Activated naive CD8-positive, alpha-beta T cell treated with anti-CD3 and anti-CD28 coated beads for 36 hours (primary cell): ENCODE results near the gene RESP18. TPM values are rescaled to one million over a fixed set of nuclear protein-coding genes. Genes with fewer than 3 reads are reported as not detected.

Experiments
- DNase-seq: peaks from one replicate; pipeline ENCODE4 v3.0.0; 2021
- H3K27ac Mint-ChIP-seq: one replicate; pipeline ENCODE4 v1.8.0; 2022; ENCODE audit warnings: mild to moderate bottlenecking, moderate library complexity, mixed read lengths
- H3K27me3 Mint-ChIP-seq: one replicate; pipeline ENCODE4 v1.8.0; 2022; ENCODE audit warnings: mild to moderate bottlenecking, mixed read lengths
- H3K36me3 Mint-ChIP-seq: one replicate; pipeline ENCODE4 v1.8.0; 2021; ENCODE audit warnings: mild to moderate bottlenecking, mixed read lengths
- H3K4me1 Mint-ChIP-seq: one replicate; pipeline ENCODE4 v1.8.0; 2021; ENCODE audit warnings: mixed read lengths
- H3K4me3 Mint-ChIP-seq: one replicate; pipeline ENCODE4 v1.8.0; 2022; ENCODE audit warnings: mild to moderate bottlenecking, moderate library complexity, mixed read lengths
- H3K9me3 Mint-ChIP-seq: one replicate; pipeline ENCODE4 v1.8.0; 2022; ENCODE audit warnings: mixed read lengths
- total RNA-seq, 2 experiments: library from RNA; stranded (reverse); gene quantifications; one replicate each; pipeline ENCODE4 v1.2.3, GENCODE V29; 2021

The RESP18 gene
- not detected for total RNA-seq

DNA sequence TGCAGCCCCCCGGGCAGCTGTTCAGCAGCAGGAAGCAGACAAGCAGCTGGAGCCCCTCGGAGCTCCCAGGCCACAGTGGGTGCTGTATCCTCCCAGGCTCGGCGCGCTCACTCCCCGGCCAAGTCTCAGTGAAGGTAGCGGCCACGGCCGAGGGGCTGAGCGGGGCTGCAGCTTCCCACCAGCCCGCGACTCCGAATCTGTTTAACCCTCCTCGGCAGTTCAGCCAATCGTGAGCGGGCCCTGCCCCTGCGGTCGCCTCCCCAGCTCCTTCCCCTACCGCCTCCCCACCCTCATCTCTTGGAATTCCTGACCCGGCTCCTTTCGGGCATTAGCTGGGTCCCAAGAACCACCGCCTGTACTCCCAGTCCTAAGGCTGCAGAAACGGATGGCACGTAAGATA lies at the start of gene RESP18:
Gene RESP18, minus strand, starts transcription at position 203 of the 400 bp plus-strand sequence.
- no peak for DNase-seq
- H3K36me3 Mint-ChIP-seq: peaks cover 3% of the 10 kb centered on the region
- peaks cover 13% of the 10 kb centered on the region for H3K9me3 Mint-ChIP-seq
- H3K4me3 Mint-ChIP-seq: no peak within 1 kb of the TSS
- H3K4me1 Mint-ChIP-seq: peaks cover 2% of the 10 kb centered on the region
- H3K27me3 Mint-ChIP-seq: peaks cover 71% of the 10 kb centered on the region
- H3K27ac Mint-ChIP-seq: no peak within 1 kb of the TSS

DNA sequence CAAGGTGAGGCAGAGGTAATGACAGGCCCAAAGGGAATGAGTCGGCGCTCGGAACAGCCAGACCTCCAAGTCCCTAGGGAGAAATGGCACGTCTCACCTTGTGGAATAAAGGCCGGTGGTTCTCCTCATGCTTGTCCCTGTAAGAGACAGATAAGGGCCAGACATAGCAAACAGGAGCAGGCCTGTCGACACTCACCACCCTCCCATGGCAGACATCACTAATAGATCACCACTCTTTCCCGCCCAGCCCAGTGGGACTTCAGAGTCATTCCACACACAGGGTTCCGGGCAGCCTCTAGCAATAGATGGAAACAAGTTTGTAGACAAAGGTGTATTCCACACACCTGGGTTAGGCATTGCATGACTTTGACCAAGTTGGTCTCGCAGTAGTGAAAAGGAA lies 48.9 kb upstream of the RESP18 start:
- no peaks in the 10 kb centered on the region for H3K9me3 Mint-ChIP-seq
- H3K4me3 Mint-ChIP-seq: no peak overlapping the region
- H3K27ac Mint-ChIP-seq: no peak overlapping the region
- H3K36me3 Mint-ChIP-seq: peaks cover 21% of the 10 kb centered on the region
- H3K4me1 Mint-ChIP-seq: peaks cover 6% of the 10 kb centered on the region
- no peaks in the 10 kb centered on the region for H3K27me3 Mint-ChIP-seq
- DNase-seq: no peak

DNA sequence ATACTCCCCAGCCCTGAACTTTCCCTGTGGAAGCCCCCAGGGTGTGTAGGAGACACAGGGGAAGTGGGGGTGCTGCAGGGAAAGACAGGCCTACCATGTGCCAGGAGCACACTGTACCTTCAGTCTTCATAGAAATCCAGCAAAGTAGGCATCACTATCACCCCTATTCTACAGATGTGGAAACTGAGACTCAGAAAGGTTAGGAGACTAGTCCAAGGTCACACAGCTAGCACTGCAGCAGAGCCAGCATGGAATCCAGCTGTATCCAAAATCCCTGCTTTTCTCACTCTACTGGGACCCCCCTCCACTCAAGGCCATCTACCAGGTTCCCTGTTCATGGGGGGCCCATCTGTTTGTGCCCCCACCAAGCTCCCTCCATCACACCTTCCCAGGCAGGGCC lies 48.4 kb upstream of the RESP18 start:
- no peak for DNase-seq
- peaks cover 22% of the 10 kb centered on the region for H3K36me3 Mint-ChIP-seq
- no peaks in the 10 kb centered on the region for H3K27me3 Mint-ChIP-seq
- H3K27ac Mint-ChIP-seq: no peak overlapping the region
- no peaks in the 10 kb centered on the region for H3K9me3 Mint-ChIP-seq
- H3K4me3 Mint-ChIP-seq: no peak overlapping the region
- peaks cover 2% of the 10 kb centered on the region for H3K4me1 Mint-ChIP-seq

DNA sequence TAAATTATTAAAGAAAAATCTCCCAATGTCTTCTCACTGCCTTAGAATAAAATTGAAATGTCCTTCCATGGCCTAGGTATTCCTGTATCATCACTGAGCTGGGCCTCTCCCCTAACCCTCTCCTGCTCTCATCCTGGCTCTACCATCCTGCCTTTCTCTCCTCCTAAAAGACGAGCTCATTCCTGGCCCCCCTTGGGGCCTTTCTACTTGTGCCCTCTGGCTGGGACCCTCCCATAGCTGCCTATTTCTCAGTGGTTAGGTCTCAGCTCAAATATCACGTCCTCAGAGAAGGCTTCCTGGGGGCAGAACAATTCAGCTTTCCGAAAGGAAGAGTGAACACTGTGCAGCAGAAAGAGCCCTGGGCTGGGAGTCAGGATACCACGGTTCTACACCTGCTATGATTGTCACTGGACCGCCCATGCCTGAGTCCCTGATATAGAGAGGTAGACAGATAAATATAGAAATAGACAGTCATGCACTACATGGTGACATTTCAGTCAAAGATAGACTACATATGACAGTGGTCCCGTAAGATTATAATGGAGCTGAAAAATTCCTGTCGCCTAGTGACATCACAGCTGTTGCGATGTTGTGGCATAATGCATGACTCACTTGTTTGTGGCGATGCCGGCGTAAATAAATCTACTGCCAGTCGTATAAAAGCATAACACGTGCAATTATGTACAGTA lies 45.8 kb upstream of the RESP18 start:
- no peaks in the 10 kb centered on the region for H3K4me1 Mint-ChIP-seq
- no peak overlapping the region for H3K4me3 Mint-ChIP-seq
- H3K36me3 Mint-ChIP-seq: peaks cover 22% of the 10 kb centered on the region
- DNase-seq: no peak
- no peak overlapping the region for H3K27ac Mint-ChIP-seq
- H3K9me3 Mint-ChIP-seq: no peaks in the 10 kb centered on the region
- no peaks in the 10 kb centered on the region for H3K27me3 Mint-ChIP-seq

DNA sequence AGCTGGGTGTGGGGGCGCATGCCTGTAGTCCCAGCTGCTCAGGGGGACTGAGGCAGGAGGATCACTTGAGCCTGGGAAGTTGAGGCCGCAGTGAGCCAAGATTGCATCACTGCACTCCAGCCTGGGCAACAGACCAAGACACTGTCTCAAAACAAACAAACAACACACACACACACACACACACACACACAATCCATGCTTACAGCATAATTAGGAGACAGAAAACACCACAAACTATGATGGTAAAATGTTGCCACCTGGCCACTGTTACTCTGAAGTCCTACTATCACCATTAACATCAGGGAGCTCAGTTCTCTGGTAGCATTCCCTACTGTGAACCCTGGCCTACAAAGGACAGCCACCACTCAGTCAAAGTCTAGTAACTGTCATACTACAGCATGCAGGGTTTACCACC lies 36.9 kb upstream of the RESP18 start:
- Mint-ChIP-seq H3K27ac (no peak overlapping the region), H3K4me1 (no peaks in the 10 kb centered on the region), H3K9me3 (no peaks in the 10 kb centered on the region), H3K27me3 (no peaks in the 10 kb centered on the region), H3K36me3 (peaks cover 9% of the 10 kb centered on the region), H3K4me3 (no peak overlapping the region)
- DNase-seq: no peak

DNA sequence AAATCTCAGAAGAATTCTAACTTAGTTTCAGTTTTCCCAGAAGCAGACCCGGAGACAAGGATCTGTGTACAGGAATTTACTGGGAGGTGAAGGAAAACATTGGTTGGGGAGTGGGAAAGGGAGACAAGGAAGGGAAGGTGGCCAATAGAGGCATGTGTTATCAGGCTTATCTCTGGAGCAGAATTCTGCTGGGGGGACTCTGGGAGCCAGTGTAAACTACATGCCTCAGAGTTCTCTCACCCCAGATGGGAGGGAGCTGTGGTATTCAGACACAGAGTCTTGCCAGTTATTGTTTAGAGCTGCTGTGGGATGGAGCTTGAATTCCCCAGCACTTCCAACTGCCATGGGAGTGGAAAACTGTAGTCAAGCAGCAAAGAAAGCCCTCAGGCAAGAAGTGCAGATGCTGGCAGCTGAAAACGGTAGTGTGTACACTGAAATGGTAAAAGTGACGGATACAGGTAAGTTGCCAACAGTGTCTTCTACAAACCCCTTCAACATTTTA lies 36.2 kb upstream of the RESP18 start:
- no peak overlapping the region for H3K4me3 Mint-ChIP-seq

DNA sequence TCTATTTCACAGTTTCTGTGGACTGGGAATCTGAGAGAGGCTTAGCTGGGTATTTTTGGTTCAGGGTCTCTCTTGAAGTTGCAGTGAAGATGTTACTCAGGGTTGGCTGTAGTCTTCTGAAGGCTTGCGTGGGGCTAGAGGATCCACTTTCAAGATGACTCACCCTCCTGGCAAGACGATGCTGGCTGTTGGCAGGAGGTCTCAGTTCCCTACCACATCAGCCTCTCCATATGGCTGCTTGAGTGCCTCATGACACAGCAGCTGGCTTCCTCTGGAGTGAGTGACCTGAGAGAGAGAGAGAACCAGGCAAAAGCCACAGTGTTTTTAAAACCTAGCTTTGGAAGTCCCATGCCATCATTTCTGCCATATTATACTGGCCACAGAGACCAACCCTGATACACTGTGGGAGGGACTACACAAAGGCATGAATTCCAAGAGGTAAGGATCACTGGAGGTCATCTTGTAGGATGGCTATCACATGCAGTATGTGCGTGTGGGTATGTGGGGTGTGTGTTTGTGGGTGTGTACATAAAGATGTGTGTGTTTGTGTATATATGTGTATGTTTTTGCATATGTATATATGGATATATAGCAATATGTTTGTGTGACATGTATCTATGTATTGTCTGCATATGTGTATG lies 30.1 kb upstream of the RESP18 start:
- Mint-ChIP-seq H3K27me3 (peaks cover 23% of the 10 kb centered on the region), H3K27ac (no peak overlapping the region), H3K9me3 (no peaks in the 10 kb centered on the region), H3K4me1 (peaks cover 8% of the 10 kb centered on the region), H3K4me3 (no peak overlapping the region), H3K36me3 (no peaks in the 10 kb centered on the region)
- no peak for DNase-seq

More for the DNA sequence above, 36.2 kb upstream of the RESP18 start:
- H3K4me1 Mint-ChIP-seq: no peaks in the 10 kb centered on the region
- H3K27me3 Mint-ChIP-seq: no peaks in the 10 kb centered on the region
- no peaks in the 10 kb centered on the region for H3K9me3 Mint-ChIP-seq
- no peak for DNase-seq
- no peak overlapping the region for H3K27ac Mint-ChIP-seq
- H3K36me3 Mint-ChIP-seq: peaks cover 7% of the 10 kb centered on the region

DNA sequence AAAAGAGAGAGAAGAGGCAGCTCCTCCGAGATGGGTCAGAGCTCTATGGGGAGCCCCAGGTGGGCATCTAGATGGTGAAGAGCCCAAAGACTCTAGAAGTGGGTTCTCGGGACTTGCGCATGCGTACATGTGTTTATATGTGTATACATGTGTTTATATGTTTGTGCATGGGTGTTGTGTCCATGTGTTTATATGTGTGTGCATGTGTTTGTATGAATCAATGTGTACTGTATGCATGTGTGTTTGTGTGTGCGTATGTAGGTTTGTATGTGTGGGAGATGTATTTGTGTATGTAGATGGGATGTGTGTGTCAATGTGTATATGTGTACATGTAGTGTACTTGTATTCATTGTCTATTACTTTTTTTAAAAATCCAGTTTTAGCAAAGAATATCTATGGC lies 29.5 kb upstream of the RESP18 start:
- Mint-ChIP-seq H3K4me1 (peaks cover 8% of the 10 kb centered on the region), H3K9me3 (no peaks in the 10 kb centered on the region), H3K36me3 (no peaks in the 10 kb centered on the region), H3K27ac (no peak overlapping the region), H3K4me3 (no peak overlapping the region), H3K27me3 (peaks cover 27% of the 10 kb centered on the region)
- DNase-seq: no peak

DNA sequence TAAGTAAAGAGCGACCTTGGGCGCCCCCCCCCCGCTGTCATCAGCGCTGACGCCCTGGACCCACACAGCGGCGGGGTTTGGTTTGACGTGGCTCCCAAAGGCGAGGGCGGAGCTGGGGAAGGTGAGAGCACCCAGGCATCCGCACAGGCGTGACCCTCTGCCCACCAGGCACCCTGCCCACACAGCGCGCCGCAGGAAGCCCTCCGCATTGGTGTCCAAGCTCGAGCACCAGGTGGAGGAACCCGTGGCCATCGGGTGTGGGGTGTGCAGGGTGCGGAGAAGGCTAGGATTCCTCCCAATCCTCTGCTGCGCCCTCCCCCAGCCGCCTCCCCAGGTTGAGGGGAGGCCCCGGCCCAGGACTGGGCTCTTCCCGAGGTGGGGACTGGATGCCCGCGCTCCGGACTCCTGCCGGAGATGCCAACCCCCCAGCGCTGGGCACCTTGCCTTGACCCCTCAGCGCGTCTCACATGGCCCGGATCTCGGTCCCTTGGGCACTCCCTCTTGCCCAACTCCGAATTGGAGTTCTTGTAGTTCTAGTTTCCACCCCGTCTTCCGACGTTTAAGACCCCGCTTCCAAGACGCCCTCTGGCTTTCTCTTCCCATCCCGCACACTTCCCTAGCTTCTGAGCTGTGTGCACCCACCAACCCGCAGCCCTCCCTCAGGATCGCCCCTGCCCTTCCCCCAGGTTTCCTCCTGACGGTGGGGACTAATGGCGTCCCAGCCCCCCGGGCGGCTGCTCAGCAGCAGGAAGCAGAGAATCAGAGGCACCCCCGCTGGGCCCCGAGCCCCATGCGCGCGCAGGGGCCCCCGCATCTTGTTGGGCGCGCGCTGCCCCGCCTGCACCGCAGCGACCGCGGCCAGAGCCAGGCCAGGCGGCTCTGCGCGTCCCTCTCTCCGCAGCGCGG lies 25.9 kb upstream of the RESP18 start:
- Mint-ChIP-seq H3K4me1 (peaks cover 8% of the 10 kb centered on the region), H3K36me3 (no peaks in the 10 kb centered on the region), H3K9me3 (no peaks in the 10 kb centered on the region), H3K27ac (no peak overlapping the region), H3K4me3 (peak overlapping the region; percentile 49), H3K27me3 (peaks cover 60% of the 10 kb centered on the region)
- peak; percentile 32 for DNase-seq

DNA sequence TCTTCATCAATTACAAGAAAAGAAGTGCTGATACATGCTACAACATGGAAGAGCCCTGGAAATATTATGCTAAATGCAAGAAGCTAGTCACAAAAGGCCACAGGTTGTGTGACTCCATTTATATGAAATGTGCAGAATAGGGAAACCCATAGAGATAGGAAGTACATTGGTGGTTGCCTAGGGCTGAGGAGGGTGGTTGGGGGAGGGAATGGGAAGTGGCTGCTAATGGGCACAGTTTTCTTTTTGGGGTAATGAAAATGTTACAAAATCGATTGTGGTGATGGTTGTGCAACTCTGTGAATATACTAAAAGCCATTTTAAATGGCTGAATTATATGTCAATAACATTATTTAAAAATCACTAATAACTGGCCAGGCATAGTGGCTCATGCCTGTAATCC lies 24.3 kb upstream of the RESP18 start:
- no peaks in the 10 kb centered on the region for H3K9me3 Mint-ChIP-seq
- no peak overlapping the region for H3K4me3 Mint-ChIP-seq
- H3K36me3 Mint-ChIP-seq: no peaks in the 10 kb centered on the region
- peaks cover 65% of the 10 kb centered on the region for H3K27me3 Mint-ChIP-seq
- no peak for DNase-seq
- H3K27ac Mint-ChIP-seq: no peak overlapping the region
- H3K4me1 Mint-ChIP-seq: peaks cover 5% of the 10 kb centered on the region

DNA sequence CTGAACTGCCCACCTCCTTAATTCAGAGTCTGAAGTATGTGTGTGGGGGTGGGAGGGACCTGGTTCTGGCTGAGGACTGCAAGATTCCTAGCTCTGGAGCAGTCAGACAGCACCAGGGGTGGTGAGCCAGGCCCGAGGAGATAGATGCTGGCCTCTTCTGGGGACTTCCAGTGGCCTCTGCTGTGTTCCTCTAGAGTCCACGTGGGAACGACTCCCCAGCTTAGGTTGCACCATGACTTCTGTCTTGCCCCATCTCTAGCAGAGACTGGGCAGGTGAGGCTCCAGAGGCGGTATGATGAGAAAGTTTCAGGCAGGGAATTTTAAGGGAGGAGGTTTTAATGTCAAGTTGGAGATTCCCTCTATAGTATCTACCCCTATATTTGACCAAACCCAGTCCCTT lies 22.0 kb upstream of the RESP18 start:
- H3K36me3 Mint-ChIP-seq: no peaks in the 10 kb centered on the region
- H3K27me3 Mint-ChIP-seq: peaks cover 67% of the 10 kb centered on the region
- DNase-seq: no peak
- H3K27ac Mint-ChIP-seq: no peak overlapping the region
- peaks cover 5% of the 10 kb centered on the region for H3K4me1 Mint-ChIP-seq
- H3K4me3 Mint-ChIP-seq: no peak overlapping the region
- no peaks in the 10 kb centered on the region for H3K9me3 Mint-ChIP-seq

DNA sequence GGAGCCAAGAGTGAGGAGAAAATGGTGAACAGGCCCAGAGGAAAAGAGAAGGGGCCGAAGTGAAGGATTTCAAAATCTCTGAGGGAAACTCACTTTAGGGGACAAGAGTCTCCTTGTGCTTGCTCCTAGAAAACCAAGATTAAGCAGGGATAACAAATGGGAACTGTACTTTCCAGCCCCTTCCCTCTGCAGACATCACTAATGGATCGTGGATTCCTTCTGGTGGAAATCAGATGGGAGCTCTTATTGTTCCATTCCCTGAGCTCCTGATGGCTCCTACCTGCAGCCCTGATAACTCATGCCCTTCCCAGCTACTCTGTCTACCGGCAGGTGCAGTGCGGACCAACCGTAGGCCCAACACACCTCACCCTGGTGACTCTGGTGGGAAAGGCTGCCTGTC lies 20.6 kb upstream of the RESP18 start:
- Mint-ChIP-seq H3K36me3 (no peaks in the 10 kb centered on the region), H3K27me3 (peaks cover 63% of the 10 kb centered on the region), H3K4me3 (no peak overlapping the region), H3K4me1 (peaks cover 2% of the 10 kb centered on the region), H3K9me3 (no peaks in the 10 kb centered on the region), H3K27ac (no peak overlapping the region)
- DNase-seq: no peak

DNA sequence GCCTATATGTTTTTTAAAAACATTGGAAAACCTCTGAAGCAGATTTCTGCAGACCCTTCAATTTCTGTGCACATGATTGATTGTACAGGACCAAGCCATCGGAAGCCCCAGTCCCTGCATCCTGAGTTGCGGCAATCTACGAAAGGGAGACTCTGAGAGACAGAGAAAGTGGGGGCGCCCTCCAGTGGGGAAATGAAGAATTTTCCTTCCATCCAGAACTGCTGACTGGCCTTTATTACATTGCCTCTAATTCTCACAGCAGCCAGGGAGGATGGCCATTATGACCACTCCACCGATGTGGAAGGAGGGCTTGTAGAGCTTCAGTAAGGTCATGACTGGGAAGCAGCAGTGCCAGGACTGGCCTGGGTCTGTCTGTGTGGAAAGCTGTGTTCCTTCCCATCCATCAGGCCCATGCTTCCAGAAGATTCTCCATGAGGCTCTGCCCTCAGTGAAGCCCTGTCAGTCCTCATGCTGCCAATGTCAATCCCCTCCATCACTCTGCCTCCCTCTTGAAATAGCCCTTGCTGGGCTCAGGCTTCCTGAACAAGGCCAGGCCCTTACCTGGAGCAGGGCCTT lies 20.0 kb upstream of the RESP18 start:
- H3K27me3 Mint-ChIP-seq: peaks cover 62% of the 10 kb centered on the region
- no peaks in the 10 kb centered on the region for H3K36me3 Mint-ChIP-seq
- H3K4me1 Mint-ChIP-seq: peaks cover 2% of the 10 kb centered on the region
- no peak overlapping the region for H3K4me3 Mint-ChIP-seq
- peak; percentile 57 for DNase-seq
- no peaks in the 10 kb centered on the region for H3K9me3 Mint-ChIP-seq
- H3K27ac Mint-ChIP-seq: no peak overlapping the region

DNA sequence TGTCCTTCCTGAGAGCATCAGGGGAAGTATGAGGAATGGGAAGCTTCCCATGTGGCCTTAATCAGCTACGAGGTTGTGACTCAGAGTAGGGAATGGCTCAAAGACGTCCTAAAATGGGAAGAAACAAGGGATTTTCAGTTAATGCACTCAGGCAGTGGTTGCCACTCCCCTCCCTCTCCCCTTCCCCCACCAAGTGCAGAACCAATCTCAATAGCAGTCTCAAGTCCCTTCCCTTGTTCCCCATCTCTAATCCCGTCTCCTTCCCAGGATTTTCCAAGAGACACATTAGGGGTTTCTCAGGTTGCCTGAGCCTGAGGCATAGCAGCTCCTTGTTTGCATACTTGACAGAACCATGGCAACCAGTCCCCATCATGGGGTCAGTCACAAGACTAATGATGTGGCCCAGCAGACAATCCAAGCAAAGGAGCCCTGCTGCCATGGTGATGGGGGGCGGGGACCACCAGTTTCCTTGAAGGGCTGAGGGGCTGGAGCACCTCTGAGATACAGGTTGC lies 18.2 kb upstream of the RESP18 start:
- H3K9me3 Mint-ChIP-seq: no peaks in the 10 kb centered on the region
- H3K4me3 Mint-ChIP-seq: no peak overlapping the region
- peaks cover 2% of the 10 kb centered on the region for H3K4me1 Mint-ChIP-seq
- H3K27me3 Mint-ChIP-seq: peaks cover 57% of the 10 kb centered on the region
- H3K36me3 Mint-ChIP-seq: no peaks in the 10 kb centered on the region
- H3K27ac Mint-ChIP-seq: no peak overlapping the region
- no peak for DNase-seq

DNA sequence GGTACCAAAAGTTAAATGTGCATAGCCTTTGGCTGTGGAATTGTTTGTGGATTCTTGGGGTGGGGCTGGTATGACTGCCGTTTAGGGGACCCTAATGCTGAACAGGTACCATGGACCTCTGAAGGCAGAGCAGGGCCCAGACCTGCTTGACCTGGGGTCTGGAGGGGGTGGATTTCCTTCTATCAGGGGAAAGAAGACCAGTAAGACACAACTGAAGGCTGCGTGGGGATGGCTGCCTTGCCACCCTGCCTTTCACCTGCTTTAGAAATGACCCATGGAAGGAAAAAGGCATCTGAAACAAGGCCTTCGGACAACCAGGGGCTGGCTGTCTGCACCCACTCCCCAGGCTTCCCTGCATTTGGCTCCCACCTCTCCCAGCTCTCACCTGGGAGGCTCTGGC lies 17.7 kb upstream of the RESP18 start:
- Mint-ChIP-seq H3K36me3 (no peaks in the 10 kb centered on the region), H3K27me3 (peaks cover 55% of the 10 kb centered on the region), H3K4me3 (no peak overlapping the region), H3K27ac (no peak overlapping the region), H3K9me3 (no peaks in the 10 kb centered on the region), H3K4me1 (peaks cover 2% of the 10 kb centered on the region)
- DNase-seq: no peak
